ENCODE data around the gene NTMT2.

NTMT2 gene

GRCh38 chr1:170149241-170149640, 3.5 kb downstream of the NTMT2 start:
- TF ChIP-seq, protein P1, sequence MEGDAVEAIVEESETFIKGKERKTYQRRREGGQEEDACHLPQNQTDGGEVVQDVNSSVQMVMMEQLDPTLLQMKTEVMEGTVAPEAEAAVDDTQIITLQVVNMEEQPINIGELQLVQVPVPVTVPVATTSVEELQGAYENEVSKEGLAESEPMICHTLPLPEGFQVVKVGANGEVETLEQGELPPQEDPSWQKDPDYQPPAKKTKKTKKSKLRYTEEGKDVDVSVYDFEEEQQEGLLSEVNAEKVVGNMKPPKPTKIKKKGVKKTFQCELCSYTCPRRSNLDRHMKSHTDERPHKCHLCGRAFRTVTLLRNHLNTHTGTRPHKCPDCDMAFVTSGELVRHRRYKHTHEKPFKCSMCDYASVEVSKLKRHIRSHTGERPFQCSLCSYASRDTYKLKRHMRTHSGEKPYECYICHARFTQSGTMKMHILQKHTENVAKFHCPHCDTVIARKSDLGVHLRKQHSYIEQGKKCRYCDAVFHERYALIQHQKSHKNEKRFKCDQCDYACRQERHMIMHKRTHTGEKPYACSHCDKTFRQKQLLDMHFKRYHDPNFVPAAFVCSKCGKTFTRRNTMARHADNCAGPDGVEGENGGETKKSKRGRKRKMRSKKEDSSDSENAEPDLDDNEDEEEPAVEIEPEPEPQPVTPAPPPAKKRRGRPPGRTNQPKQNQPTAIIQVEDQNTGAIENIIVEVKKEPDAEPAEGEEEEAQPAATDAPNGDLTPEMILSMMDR (IDR thresholded peaks at IDR 0.05; ENCODE audit: insufficient read depth, low read length, poor library complexity, severe bottlenecking), result no peak
- Histone ChIP-seq H3K27me3 (replicated peaks; ENCODE audit: control insufficient read depth, insufficient read depth, low read length) (no peaks in the 10 kb centered on the region), H3K4me3 (replicated peaks; ENCODE audit: low read depth, low read length) (no peak overlapping the region), H3K36me3 (ENCODE audit: control insufficient read depth, insufficient read depth, low read length) (no peaks in the 10 kb centered on the region)
- DNase-seq (ENCODE audit: extremely low read depth, insufficient read length), result no peak

DNA sequence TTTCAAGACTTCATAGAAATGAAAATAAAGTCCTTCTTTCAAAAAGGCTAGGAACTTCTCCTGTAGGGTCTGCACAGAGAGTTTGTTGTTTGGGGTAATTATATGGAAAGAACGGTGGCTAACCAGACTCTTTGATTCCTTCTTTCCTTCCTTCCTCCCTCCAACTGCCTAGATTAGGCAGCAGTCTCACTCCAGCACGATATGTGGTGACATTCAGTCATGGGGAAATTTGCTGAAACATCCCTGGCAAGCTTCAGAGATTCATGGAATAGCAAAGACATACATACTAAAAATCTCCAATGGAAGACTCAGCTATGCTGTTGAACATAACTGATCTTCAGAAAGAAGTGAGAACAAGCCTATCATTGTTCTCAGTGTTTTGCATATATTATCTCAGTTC, 4.3 kb downstream of the NTMT2 start:
- Histone ChIP-seq H3K36me3 (ENCODE audit: control insufficient read depth, insufficient read depth, low read length) (no peaks in the 10 kb centered on the region), H3K27me3 (replicated peaks; ENCODE audit: control insufficient read depth, insufficient read depth, low read length) (no peaks in the 10 kb centered on the region), H3K4me3 (replicated peaks; ENCODE audit: low read depth, low read length) (no peak overlapping the region)
- DNase-seq (ENCODE audit: extremely low read depth, insufficient read length), result no peak
- TF ChIP-seq, protein P1 (IDR thresholded peaks at IDR 0.05; ENCODE audit: insufficient read depth, low read length, poor library complexity, severe bottlenecking), result no peak

DNA sequence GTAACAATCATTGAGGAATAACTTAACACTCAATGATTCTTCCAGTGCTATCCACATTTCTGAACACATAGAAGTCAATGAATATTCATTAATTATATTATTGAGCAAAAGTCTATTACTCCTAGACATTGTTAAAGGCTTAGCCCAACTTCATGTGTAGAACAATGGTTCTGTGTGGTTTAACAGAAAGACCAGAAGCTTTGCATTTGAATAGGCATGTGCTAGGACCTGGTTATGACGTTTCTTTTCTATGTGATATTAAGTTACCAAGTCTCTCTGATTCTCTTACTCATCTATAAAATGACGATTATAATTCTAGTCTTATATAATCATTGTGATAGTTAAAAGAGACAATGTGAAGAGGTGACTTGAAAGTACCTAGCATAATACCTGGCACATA, 5.2 kb downstream of the NTMT2 start:
- H3K36me3 ChIP-seq (ENCODE audit: control insufficient read depth, insufficient read depth, low read length), result no peaks in the 10 kb centered on the region
- no peaks in the 10 kb centered on the region for H3K27me3 ChIP-seq (replicated peaks; ENCODE audit: control insufficient read depth, insufficient read depth, low read length)
- DNase-seq (ENCODE audit: extremely low read depth, insufficient read length), result no peak
- TF ChIP-seq, protein P1 (IDR thresholded peaks at IDR 0.05; ENCODE audit: insufficient read depth, low read length, poor library complexity, severe bottlenecking), result no peak
- no peak overlapping the region for H3K4me3 ChIP-seq (replicated peaks; ENCODE audit: low read depth, low read length)

- H3K27me3 ChIP-seq (replicated peaks; ENCODE audit: control insufficient read depth, insufficient read depth, low read length), result no peaks in the 10 kb centered on the region
- TF ChIP-seq, protein P1 (IDR thresholded peaks at IDR 0.05; ENCODE audit: insufficient read depth, low read length, poor library complexity, severe bottlenecking), result no peak
- no peaks in the 10 kb centered on the region for H3K36me3 ChIP-seq (ENCODE audit: control insufficient read depth, insufficient read depth, low read length)
- no peak overlapping the region for H3K4me3 ChIP-seq (replicated peaks; ENCODE audit: low read depth, low read length)
- no peak for DNase-seq (ENCODE audit: extremely low read depth, insufficient read length)
These were observed 7.7 kb downstream of the NTMT2 start for GRCh38 chr1:170153417-170153816.

- no peaks in the 10 kb centered on the region for H3K36me3 ChIP-seq (ENCODE audit: control insufficient read depth, insufficient read depth, low read length)
- H3K27me3 ChIP-seq (replicated peaks; ENCODE audit: control insufficient read depth, insufficient read depth, low read length), result no peaks in the 10 kb centered on the region
- TF ChIP-seq, protein P1 (IDR thresholded peaks at IDR 0.05; ENCODE audit: insufficient read depth, low read length, poor library complexity, severe bottlenecking), result no peak
- H3K4me3 ChIP-seq (replicated peaks; ENCODE audit: low read depth, low read length), result no peak overlapping the region
- DNase-seq (ENCODE audit: extremely low read depth, insufficient read length), result no peak
These were observed 9.3 kb downstream of the NTMT2 start for GRCh38 chr1:170155055-170155454.

DNA sequence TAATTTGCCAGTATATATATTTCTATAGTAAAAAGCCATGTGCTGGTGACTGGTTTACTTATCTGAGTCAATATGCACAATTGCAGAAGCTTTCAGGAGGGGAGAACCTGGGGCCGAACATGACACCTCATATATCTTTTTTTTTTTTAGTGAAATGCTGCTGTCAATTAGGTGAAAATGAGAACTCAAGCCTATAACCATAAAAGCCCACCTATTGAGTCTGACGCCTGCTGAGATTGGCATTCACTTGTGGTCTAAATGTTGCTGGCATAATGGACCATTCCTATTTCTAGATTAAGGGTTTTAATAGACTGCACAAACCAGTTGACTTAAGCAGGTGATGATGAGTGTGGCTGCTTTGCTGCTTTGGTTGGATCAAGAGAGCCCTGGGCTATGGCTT, 10.8 kb downstream of the NTMT2 start:
- no peaks in the 10 kb centered on the region for H3K36me3 ChIP-seq (ENCODE audit: control insufficient read depth, insufficient read depth, low read length)
- H3K27me3 ChIP-seq (replicated peaks; ENCODE audit: control insufficient read depth, insufficient read depth, low read length), result no peaks in the 10 kb centered on the region
- no peak for DNase-seq (ENCODE audit: extremely low read depth, insufficient read length)
- TF ChIP-seq, protein P1 (IDR thresholded peaks at IDR 0.05; ENCODE audit: insufficient read depth, low read length, poor library complexity, severe bottlenecking), result no peak
- no peak overlapping the region for H3K4me3 ChIP-seq (replicated peaks; ENCODE audit: low read depth, low read length)

Measured in GM06990 (cell line).